Tibial nerve (tissue), 4 donors: ENCODE results near the gene CLTCL1.

Source experiments
- CTCF ChIP-seq, 5 experiments: fragments of 200-600 bp in 3 of 5; fragments of 450-650 bp in 2 of 5; sonication (generic) in 3 of 5; IDR thresholded peaks; one replicate each; pipeline ENCODE4 v1.5.1; 2016 to 2019; ENCODE audit warnings: antibody characterized with exemption in 5 of 5, mild to moderate bottlenecking in 3 of 5, moderate library complexity in 2 of 5
- EP300 ChIP-seq, 2 donors: sonication (generic); formaldehyde crosslinking; IDR thresholded peaks; one replicate each; pipeline ENCODE4 v1.6.1; 2017; ENCODE audit warnings: antibody characterized with exemption in 2 of 2, mild to moderate bottlenecking in 1 of 2
- POLR2A ChIP-seq, 2 donors: fragments of 450-650 bp; IDR thresholded peaks; one replicate each; pipeline ENCODE4 v1.6.1; 2017; ENCODE audit warnings: antibody characterized with exemption in 2 of 2, mild to moderate bottlenecking in 2 of 2, moderate library complexity in 2 of 2

DNA sequence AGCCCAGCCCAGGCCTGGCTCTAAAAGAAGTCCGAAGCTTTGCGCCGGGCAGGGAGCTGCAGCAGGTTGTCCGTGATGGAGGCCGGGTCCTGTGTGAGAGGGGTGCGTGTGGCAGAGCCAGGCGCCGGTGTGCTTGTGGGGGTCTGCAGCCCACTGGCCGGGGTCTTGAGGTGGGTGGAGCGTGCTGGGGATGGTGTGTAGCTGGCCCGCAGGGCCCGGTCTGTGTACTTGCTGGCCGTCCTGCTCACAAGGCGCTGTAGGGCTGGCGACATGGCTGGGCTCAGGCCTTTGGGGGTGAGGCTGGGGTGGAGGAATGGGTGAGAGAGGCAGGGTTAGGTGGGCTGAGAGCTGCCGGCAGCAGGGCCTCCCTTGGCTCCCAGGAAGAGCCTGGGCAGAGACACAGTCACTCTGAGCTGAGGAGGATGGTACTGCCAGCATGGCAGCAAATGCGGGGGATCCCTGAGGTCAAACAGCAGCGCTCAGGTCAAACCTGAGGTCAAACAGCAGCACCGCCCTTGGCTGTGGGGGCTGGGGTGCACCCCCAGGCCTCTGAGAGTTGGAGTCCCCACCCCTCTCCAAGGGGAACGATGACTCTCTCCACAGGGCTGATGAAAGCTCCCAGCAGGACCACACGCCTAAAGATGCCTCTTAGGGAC lies 157.2 kb downstream of the CLTCL1 start:
- TF ChIP-seq CTCF (IDR thresholded peaks at IDR 0.05) = no peak
- no peak for TF ChIP-seq POLR2A (IDR thresholded peaks at IDR 0.05)
- no peak for TF ChIP-seq EP300 (IDR thresholded peaks at IDR 0.05)
